ENCODE data around the gene CACNA1I. TPM values are rescaled to one million over a fixed set of nuclear protein-coding genes. Genes with fewer than 3 reads are reported as not detected.

CACNA1I gene
- total RNA-seq, 3 donors from 2014 or later = 0.19 to 0.41 (median 0.20) TPM

DNA sequence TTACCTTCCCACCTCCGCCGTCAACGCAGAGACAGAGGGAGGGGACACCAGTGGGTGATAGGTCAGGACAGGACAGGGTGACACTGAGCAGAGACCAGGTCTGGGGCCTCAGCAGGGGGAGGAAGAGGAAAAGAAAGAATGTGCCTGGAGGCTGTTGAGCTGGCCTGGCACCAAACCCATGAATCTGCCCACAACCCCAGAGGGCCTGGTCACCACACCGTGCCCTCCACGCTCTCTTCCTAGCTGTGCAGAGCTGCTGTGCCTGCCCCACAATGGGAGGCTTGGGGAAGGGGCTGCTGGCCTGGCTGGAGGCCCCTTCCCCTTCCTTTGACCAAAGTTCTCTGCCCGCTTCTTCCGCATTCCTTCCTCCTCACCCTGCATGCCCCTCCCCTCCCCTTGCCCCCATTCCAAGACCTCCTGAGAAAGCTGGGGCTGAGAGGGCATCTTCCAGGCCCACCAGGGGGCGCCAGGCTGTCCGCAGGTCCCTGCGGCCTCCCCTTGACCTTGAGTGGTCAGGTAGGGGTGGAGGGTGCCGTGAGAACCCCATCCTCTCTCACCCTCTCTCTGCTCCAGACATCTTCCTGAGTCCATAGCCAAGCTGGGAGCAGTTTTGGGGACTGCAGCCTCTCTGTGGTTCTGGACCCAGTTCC lies 11.0 kb upstream of the CACNA1I start:
- ATAC-seq (peak; percentile 24), DNase-seq (peak in 1 of 3 donors; percentile 14)
- intact Hi-C loops (cut with DNase I, micrococcal nuclease) = no loop called here
- no peaks in the 10 kb centered on the region for H3K36me3 ChIP-seq (ENCODE audit: low read depth)
- TF ChIP-seq, protein P1, sequence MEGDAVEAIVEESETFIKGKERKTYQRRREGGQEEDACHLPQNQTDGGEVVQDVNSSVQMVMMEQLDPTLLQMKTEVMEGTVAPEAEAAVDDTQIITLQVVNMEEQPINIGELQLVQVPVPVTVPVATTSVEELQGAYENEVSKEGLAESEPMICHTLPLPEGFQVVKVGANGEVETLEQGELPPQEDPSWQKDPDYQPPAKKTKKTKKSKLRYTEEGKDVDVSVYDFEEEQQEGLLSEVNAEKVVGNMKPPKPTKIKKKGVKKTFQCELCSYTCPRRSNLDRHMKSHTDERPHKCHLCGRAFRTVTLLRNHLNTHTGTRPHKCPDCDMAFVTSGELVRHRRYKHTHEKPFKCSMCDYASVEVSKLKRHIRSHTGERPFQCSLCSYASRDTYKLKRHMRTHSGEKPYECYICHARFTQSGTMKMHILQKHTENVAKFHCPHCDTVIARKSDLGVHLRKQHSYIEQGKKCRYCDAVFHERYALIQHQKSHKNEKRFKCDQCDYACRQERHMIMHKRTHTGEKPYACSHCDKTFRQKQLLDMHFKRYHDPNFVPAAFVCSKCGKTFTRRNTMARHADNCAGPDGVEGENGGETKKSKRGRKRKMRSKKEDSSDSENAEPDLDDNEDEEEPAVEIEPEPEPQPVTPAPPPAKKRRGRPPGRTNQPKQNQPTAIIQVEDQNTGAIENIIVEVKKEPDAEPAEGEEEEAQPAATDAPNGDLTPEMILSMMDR (IDR thresholded peaks at IDR 0.05) = no peak
- H3K4me3 ChIP-seq = no peak overlapping the region
- H3K4me1 ChIP-seq (ENCODE audit: low read depth) = peaks cover 7% of the 10 kb centered on the region
- no peaks in the 10 kb centered on the region for H3K9me3 ChIP-seq

DNA sequence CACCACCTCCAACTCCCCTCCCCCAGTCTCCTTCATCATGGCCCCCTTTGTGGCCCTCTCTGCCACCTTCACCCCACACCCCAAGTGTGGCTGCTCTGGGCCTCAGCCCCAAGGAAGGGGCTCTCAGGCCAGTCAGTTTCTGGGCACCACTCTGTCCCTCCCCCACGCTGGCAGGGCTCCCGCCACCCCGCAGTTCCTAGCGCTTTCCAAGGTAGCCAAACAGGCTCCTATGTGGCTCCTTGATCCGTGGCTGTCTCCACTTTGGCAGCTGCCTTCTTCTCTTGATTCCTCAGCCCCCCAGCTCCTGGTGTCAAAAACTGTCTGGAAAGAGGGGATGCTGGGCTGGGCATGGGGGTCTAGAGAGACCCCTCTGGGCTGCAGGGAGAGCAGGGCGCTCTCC lies 10.4 kb upstream of the CACNA1I start:
- H3K4me1 ChIP-seq (ENCODE audit: low read depth) = peaks cover 7% of the 10 kb centered on the region
- no peak for DNase-seq
- no peak overlapping the region for H3K4me3 ChIP-seq
- TF ChIP-seq, protein P1 (IDR thresholded peaks at IDR 0.05) = no peak
- no peaks in the 10 kb centered on the region for H3K9me3 ChIP-seq
- ATAC-seq = no peak
- no peaks in the 10 kb centered on the region for H3K36me3 ChIP-seq (ENCODE audit: low read depth)
- intact Hi-C loops (cut with DNase I, micrococcal nuclease) = no loop called here

DNA sequence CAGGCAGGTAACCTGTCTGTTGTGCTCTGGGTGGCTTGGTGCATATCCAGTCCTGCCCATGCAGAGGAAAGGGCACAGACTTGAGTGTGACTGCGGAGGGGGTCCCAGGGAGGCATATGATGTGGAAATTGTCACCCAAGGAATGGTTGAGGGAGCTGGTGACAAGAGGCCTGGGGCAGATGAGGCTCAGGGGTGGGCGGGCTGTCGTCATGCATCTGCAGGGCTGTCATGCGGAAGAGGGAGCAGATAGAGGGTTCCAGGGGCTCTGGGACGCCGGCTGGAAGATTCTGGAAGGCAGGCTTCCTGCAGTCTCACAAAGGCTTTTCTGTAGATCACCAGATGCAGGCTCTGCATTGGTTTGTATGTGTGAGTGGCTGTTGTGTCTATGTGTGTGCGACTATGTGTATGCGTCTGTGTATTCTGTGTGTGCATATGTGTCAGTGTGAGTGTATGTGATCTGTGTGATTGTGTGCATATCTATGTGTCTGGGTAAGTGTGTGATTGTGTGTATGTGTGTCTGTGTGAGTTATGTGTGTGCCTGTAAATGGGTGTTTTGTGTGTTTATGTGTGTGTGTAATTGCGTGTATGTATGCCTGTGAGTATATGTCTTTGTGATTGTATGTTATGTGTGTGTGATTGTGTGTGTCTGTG lies 7.6 kb upstream of the CACNA1I start:
- intact Hi-C loops (cut with DNase I, micrococcal nuclease) = no loop called here
- no peak for DNase-seq
- H3K9me3 ChIP-seq = no peaks in the 10 kb centered on the region
- H3K36me3 ChIP-seq (ENCODE audit: low read depth) = no peaks in the 10 kb centered on the region
- ATAC-seq = no peak
- TF ChIP-seq, protein P1 (IDR thresholded peaks at IDR 0.05) = no peak
- H3K4me3 ChIP-seq = no peak overlapping the region
- H3K4me1 ChIP-seq (ENCODE audit: low read depth) = peaks cover 5% of the 10 kb centered on the region

DNA sequence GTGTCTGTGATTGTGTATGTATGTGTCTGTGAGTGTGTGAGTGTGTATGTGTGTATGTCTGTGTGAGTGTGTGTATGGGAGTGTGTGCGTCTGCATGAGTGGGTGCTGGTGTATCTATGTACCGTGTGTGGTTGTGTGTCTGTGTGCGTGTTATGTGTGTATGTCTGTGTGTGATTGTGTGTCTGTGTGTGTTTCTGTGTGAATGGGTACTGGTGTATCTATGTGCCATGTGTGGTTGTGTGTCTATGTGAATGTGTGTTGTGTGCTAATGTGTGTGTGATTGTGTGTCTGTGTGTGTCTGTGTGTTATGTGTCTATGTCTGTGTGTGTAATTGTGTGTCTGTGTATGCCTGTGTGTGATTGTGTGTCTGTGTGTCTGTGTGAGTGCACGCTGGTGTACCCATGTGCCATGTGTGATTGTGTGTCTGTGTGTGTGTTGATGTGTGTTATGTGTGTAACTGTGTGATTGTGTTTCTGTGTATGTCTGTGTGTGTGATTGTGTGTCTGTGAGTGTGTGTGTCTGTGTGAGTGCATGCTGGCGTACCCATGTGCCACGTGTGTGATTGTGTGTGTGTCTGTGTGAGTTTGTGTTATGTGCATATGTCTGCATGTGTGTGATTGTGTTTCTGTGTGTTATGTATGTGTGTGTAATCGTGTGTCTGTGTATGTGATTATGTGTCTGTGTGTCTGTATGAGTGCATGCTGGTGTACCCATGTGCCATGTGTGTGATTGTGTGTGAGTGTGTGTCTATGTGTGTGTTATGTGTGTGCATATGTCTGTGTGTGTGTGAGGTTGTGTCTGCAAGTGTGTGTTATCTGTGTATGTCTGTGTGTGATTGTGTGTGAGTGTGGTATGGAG lies 6.8 kb upstream of the CACNA1I start:
- intact Hi-C loops (cut with DNase I, micrococcal nuclease) = no loop called here
- H3K9me3 ChIP-seq = no peaks in the 10 kb centered on the region
- DNase-seq = no peak
- H3K4me1 ChIP-seq (ENCODE audit: low read depth) = no peaks in the 10 kb centered on the region
- TF ChIP-seq, protein P1 (IDR thresholded peaks at IDR 0.05) = no peak
- no peak overlapping the region for H3K4me3 ChIP-seq
- ATAC-seq = no peak
- no peaks in the 10 kb centered on the region for H3K36me3 ChIP-seq (ENCODE audit: low read depth)

DNA sequence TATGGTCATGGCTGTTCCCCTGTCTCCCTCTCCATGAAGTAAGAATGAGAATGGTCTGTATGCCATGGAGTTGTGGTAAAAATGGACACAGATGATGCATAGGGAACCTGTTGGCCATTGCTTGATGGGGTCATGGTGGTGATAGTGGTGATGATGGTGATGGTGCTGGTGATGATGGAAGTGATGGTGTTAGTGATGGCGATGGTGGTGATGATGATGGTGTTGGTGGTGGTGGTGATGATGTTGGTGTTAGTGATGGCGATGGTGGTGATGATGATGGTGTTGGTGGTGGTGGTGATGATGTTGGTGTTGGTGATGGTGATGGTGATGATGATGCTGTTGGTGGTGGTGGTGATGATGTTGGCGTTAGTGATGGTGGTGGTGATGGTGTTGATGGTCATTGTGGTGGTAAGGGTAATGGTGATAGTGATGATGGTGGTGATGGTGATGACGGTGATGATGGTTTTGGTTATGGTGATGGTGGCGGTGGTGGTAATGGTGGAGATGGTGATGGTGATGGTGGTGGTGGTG lies 5.1 kb upstream of the CACNA1I start:
- Histone ChIP-seq H3K9me3 (no peaks in the 10 kb centered on the region), H3K36me3 (ENCODE audit: low read depth) (no peaks in the 10 kb centered on the region), H3K4me1 (ENCODE audit: low read depth) (no peaks in the 10 kb centered on the region), H3K4me3 (no peak overlapping the region)
- ATAC-seq = no peak
- TF ChIP-seq, protein P1 (IDR thresholded peaks at IDR 0.05) = no peak
- intact Hi-C loops (cut with DNase I, micrococcal nuclease) = no loop called here
- DNase-seq = no peak

Measured in mucosa of descending colon (tissue), 3 donors.